ENCODE measurements around the gene BDKRB2. TPM values are rescaled to one million over a fixed set of nuclear protein-coding genes. Genes with fewer than 3 reads are reported as not detected.

Gene BDKRB2
- total RNA-seq, 1 donor from 2014 or later, result not detected

GRCh38 chr14:96268431-96269358 lies 64.1 kb downstream of the BDKRB2 start:
- intact Hi-C loops (cut with micrococcal nuclease), result no loop called here

- intact Hi-C loops (cut with micrococcal nuclease), result no loop called here
Observed at GRCh38 chr14:96269359-96269710, 64.7 kb downstream of the BDKRB2 start.

- intact Hi-C loops (cut with micrococcal nuclease), result no loop called here
Observed at GRCh38 chr14:96270565-96271420, 66.2 kb downstream of the BDKRB2 start.

DNA sequence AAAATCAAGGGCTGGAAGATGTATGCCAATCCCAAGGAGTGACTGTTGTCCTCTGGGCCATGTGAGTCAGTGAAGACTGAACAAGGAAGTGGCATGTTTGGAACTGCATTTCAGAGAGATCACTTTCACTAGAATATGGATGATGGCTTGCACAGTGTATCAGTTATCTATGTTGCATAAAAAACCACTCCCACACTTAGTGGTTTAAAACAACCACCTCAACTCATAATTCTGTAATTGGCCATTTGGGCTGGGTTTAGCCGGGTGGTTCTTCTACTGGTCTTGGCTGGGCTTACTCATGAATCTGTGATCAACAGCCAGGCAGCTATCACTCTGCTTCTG lies 66.8 kb downstream of the BDKRB2 start:
- intact Hi-C loops (cut with micrococcal nuclease), result no loop called here

- intact Hi-C loops (cut with micrococcal nuclease), result no loop called here
Observed at GRCh38 chr14:96272777-96273473, 68.3 kb downstream of the BDKRB2 start.

GRCh38 chr14:96273629-96274028 lies 69.0 kb downstream of the BDKRB2 start:
- intact Hi-C loops (cut with micrococcal nuclease), result loop anchor here (2.0 kb wide), 1 partner anchor 173 kb away; no protein-coding TSS in a partner anchor

GRCh38 chr14:96274122-96274521 lies 69.5 kb downstream of the BDKRB2 start:
- intact Hi-C loops (cut with micrococcal nuclease), result loop anchor here (2.0 kb wide), 1 partner anchor 173 kb away; no protein-coding TSS in a partner anchor

DNA sequence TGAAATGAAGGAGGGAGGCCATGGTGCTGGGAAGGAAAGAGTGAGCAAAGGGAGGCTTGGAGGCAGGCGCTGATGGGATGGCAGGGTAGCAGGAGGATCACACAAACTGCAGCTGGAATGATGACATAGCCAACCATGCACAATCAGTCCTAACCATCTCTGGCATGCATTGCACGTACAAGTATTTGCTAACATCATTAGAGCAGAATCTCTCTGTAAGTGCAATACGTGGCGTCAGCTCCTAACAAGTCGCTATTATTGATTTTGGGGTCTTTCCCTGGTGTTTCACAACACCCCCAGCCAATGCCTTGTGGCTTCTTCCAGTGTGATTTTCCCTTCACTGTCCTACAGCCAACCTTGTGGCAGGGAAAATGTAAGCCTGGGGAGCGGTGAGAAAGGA lies 69.9 kb downstream of the BDKRB2 start:
- intact Hi-C loops (cut with micrococcal nuclease), result loop anchor here (2.0 kb wide), 1 partner anchor 174 kb away; no protein-coding TSS in a partner anchor

DNA sequence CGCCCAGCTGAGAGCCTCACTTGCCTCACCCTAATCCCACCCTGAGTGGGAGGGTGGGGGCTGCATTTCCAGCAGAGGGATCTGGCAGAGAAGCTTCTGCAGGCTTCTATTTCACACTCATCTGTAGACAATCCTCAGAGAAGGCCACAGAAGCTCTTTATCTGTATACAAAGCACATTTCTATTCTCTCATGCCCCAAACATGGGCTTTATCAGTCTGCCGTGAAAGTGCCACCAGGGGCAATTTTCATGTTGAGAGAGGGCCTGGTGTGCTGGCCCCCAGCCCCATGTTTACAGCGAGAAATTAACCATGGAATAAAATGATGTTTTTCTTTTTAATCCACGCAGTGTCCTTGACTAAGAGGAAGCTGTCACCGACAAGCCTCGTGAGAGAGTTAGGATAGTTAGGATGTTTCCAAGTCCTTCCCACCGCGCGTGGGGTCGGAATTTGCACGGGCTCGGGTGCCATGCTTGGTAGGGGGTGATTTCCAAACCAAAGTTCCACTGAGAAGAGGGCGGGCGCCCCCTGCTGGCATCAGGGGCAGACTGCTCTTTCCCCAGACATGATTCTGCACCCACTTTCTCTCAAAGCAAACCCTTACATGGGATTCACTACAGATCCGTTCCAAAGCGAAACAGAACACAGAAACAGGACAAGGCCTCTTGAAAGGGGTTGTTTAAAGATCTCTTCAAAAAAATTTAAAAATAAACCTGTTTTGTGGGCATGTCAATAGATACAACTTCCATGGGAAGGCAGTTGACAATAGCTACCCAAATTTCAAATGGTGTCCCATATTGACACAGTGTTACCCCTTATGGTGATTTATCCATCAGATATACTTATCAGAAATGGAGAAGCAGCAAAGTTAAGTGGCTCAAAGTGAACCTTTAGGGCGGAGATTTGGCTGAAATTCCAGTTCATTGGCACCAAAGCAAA lies 70.8 kb downstream of the BDKRB2 start:
- intact Hi-C loops (cut with micrococcal nuclease), result loop anchor here (2.0 kb wide), 1 partner anchor 175 kb away; no protein-coding TSS in a partner anchor

- intact Hi-C loops (cut with micrococcal nuclease), result no loop called here
Observed at GRCh38 chr14:96277890-96278289, 73.3 kb downstream of the BDKRB2 start.

DNA sequence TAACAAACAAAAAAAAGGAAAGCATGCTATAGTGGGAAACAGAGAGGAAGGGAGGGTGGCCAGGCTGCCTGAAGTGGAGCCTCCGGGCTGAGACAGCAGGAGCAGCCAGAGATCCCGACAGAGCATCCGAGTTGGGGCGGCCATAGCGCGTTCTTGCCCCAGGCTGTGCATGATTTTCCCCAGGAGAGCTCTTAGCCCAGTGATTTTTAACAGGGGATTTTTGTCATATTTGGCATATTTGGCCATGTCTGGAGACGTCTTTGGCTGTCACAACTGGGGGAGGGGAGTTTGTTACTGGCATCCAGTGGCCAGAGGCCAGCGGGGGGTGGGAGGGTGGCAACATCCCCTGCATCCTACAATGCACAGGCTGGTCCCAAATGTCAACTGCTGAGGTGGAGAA lies 74.9 kb downstream of the BDKRB2 start:
- intact Hi-C loops (cut with micrococcal nuclease), result no loop called here

DNA sequence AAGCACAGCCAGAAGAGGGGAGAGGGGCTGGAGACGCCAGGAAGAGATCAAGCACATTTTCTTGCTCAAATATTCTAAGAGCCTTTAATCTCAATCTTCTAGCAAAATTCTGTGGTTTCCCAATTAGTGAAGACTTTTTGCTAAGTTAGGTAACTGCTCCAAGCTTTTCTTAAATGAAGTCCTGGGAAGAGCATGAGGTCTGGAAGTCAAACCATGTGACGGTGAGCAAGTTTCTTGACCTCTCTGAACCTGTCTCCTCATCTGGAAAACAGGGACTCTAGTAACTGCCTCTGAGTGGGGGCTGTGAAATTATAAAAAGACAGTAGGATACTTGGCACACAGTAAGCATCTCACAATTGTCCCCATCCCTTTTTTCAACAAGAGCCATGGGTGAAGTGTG lies 75.5 kb downstream of the BDKRB2 start:
- intact Hi-C loops (cut with micrococcal nuclease), result no loop called here

DNA sequence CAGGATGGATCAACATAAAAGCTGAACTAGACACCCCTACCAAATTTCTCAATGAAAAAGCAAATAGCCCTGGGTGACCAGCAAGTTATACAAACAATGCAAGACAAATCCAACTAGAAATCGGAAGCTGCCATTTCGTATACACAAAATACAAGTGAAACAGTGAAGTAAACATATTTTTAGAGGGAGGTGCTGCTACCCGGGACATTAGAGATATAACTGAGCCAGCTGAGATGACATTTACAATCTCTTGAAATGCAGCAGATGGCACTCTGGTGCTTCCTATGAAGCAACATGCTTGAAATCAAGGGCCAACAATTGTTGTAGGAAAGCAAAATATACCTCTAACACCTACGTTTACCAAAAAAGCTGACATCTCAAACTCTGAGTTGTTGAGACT lies 76.8 kb downstream of the BDKRB2 start:
- intact Hi-C loops (cut with micrococcal nuclease), result no loop called here

DNA sequence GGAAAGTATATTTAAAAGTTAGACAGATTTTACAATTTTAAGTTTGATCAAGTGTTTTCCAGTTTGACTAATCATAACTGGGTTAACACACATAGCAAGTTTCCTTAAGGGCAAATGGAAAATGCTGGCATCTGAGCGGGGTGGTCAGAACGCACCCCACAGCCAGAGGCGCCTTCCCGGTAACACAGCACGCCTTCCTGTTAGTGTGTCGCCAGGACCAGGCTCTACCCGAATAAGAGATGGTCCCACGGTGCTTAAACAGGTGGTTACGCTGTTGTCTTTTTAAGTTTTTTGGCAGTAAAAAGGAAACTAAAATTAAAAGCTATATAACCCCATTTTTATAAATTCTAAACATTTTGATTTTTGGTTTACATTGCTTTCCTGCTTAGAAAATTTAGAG lies 79.4 kb downstream of the BDKRB2 start:
- intact Hi-C loops (cut with micrococcal nuclease), result no loop called here

- intact Hi-C loops (cut with micrococcal nuclease), result no loop called here
Observed at GRCh38 chr14:96284430-96284829, 79.8 kb downstream of the BDKRB2 start.

DNA sequence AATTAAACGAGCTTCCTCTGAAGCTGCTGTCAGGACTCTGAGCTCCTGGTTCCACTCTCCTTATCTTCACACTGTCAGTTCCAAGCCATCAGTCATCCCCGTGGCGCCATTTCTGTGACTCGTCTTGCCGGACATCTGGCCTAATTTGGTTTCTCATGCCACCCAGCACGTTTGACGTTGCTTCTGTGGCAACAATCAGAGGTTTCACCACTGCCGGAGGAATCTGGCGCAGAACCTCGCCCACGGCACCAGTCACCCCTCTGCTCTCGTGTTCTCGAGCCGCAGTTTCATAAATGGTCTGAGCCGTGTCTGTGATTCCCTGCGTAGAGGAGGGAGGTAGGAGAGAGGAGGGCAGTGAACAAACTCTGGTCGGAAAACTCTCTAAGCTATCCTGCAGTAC lies 81.0 kb downstream of the BDKRB2 start:
- intact Hi-C loops (cut with micrococcal nuclease), result no loop called here

DNA sequence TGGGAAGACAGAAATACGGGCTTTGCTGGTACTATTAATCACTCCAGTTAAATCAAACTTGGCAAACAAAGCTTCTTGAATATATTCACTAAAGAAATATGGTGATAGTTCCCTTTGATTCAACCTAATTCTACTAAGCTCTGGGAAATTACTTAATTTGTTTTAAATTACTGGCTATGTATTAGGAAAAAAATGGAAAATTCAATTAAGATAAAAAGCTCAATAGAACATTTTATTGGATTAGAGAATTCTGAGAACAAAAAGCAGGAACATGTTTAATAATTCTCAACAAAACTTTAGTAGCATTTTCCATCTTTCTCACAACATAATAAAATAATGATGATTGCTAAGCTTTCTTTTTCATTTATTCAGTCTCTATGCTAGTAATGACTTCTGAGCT lies 81.6 kb downstream of the BDKRB2 start:
- intact Hi-C loops (cut with micrococcal nuclease), result no loop called here

- intact Hi-C loops (cut with micrococcal nuclease), result no loop called here
Observed at GRCh38 chr14:96287856-96288255, 83.2 kb downstream of the BDKRB2 start.
